Globus pallidus (tissue), 1 donor: ENCODE measurements around the gene SLC22A6.
A peak's percentile ranks its signal among the peaks of the same experiment; 100 is the strongest.

Experiments
- DNase-seq: peaks from one replicate; pipeline ENCODE4 v3.0.0-alpha.2; 2015; ENCODE audit warnings: low spot score

SLC22A6 gene

GRCh38 chr11:62984451-62984991 lies at the start of gene SLC22A6:
Gene SLC22A6 (minus strand): TSS chr11:62984967. CDS start chr11:62984690, 277 bp downstream.
- no peak for DNase-seq

GRCh38 chr11:63032457-63032856 lies 47.7 kb upstream of the SLC22A6 start:
- no peak for DNase-seq

DNA sequence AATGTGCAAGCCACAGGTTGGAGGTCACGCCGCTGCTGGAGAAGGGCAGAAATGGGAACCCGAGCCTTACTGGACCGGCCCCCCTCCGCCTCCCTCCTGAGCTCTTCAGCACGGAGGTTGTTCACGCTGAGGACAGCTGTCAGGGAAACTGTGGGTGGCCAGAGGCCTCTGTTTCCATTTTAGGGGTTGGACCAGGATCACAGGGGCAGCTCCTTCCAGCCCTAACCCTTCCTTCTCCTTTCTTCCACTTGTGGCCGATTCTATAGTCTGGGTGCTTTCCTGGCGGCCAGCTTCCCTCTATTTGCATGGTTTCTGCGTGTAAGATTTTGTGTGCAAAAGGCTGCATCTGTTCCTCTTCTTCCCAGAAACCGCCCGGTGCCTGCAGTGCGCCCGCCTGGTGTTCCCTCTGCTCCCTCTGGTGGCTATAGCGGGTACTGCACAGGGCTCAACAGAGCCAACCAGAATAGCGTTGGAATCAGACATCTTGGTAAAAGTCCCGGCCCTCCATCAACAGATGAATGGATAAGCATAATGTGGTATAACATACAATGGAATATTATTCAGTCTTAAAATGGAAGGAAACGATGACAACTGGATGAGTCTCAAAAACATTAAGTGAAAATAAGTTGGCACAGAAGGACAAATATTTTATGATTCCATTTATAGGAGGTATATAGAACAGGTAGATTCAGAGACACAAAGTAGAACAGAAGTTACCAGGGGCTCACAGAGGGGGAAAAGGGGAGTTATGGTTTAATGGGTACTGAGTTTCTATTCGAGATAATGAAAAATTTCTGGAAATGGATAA lies 39.3 kb upstream of the SLC22A6 start:
- DNase-seq, result peak; percentile 74

DNA sequence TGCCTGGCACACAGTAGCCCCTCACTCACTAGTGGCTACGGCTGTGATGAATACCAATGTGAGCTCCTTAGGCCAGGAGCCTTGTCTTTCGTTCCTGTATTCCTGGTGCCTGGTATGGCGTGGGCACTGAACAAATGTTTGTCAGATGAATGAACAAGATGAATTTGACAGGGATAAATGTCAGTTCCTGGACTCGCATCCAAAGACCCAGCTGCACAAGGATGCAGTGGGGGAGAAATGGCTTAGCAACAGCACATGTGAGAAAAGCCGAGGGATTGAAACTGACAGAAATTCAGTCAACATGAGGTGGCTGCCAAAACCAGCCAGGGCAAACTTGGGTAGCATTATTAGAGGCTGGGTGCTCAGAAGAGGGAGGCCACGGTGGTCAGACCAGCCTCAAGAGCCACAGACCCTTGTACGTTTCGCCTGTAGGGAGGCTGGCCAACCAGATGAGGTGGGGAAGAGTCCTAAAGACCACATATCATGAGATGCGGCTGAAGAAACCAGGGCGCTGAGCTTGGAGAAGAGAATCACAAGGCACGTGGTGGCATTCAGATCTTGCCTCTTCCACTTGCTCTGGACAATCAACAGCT lies 38.6 kb upstream of the SLC22A6 start:
- DNase-seq, result no peak

- DNase-seq, result no peak
These were observed 37.7 kb upstream of the SLC22A6 start for GRCh38 chr11:63022441-63022840.

- DNase-seq, result no peak
These were observed 36.0 kb upstream of the SLC22A6 start for GRCh38 chr11:63020671-63021291.

DNA sequence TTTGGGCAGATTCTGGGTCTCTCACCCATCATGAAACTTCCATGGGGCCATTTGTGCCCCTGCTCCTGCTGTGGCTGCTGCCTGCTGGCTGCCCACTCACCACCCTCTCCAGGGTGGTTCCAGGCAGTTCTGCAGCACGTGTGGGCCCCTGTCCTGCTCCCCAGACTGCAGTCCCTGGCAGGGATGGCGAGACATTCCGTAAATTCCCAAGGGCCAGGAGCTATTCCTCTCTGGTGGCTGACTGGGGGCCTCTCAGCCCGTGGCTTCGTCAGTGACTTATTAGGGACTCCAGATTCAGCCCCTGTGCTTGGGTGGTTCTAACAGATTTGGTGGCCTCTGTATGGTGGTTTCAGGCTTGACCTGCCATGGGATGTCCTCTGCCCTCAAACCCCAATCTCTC lies 34.7 kb upstream of the SLC22A6 start:
- DNase-seq, result no peak

- no peak for DNase-seq
These were observed 32.7 kb upstream of the SLC22A6 start for GRCh38 chr11:63017306-63017974.

- DNase-seq, result no peak
These were observed 30.9 kb upstream of the SLC22A6 start, which contains the start of gene SLC22A8 for GRCh38 chr11:63015521-63016215. Gene SLC22A8 (minus strand): TSS chr11:63015841. CDS start chr11:63014958, 883 bp downstream.

- DNase-seq, result no peak
These were observed 29.8 kb upstream of the SLC22A6 start for GRCh38 chr11:63014408-63015055.

GRCh38 chr11:63012839-63013238 lies 28.1 kb upstream of the SLC22A6 start:
- DNase-seq, result no peak

GRCh38 chr11:63012430-63012829 lies 27.7 kb upstream of the SLC22A6 start:
- DNase-seq, result no peak

DNA sequence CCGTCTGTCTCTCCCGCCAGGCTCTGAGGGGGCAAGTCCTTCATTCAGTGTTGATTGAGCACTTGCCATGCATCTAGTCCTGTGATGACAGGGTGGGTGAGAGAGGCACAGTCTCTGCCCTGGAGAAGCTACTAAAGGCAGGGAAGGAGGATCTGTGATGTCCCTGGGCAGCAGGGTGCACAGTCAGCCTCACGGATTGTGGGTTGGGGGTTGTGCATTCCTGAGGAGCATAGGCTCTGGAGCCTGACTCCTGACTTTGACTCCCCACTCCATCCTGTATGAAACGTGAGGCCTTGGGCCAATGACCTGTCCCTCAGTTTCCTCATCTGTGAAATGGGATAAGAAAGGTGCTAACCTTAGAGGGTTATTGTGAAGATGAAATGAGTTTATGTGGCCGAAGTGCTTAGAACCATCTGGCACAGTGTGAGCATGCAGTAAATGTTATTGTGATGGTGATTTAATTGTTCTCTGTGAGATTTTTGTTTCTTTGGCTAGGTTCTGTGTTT lies 26.2 kb upstream of the SLC22A6 start:
- no peak for DNase-seq

DNA sequence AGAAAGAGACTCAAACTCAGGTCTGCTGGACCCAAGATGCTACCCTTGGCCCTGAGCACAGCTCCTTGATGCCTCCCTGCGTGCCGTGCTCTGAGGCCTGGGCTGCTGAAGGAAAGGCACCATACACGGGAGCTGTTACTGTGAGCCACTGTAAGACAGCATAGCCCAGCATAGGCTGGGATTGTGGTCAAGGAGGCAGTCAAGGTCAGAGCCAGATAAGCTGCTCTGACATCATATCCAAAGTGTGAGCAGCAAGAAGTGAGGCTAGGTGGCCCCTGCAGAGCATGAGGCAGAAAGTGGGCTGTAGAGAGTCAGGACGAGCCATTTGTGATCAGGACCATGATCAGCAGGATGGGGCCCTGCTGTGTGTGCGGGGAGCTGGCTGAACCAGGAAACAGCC lies 23.2 kb upstream of the SLC22A6 start:
- no peak for DNase-seq

DNA sequence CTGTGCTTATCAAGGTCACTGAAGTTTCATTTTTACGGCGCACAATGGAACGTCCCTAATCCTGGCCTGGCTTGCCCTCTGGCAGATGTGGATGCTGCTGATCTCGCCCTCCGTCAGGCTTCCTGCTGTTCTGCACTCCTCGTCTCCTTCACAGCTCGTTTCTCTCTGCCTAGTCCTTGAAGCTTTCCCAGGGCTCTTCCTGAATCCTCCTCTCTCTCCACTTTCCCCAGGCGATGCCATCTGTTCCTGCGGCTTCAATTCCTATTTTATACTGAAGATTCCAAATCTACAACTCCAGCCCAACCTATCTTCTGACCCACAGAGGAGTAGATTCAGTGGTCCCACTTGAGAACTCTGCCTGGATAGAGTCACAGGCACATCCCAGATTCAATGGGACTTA lies 16.7 kb upstream of the SLC22A6 start:
- no peak for DNase-seq

GRCh38 chr11:62999649-63000048 lies 14.9 kb upstream of the SLC22A6 start:
- DNase-seq, result no peak

GRCh38 chr11:62999156-62999555 lies 14.4 kb upstream of the SLC22A6 start:
- no peak for DNase-seq

- DNase-seq, result no peak
These were observed 11.5 kb upstream of the SLC22A6 start for GRCh38 chr11:62996271-62996670.

DNA sequence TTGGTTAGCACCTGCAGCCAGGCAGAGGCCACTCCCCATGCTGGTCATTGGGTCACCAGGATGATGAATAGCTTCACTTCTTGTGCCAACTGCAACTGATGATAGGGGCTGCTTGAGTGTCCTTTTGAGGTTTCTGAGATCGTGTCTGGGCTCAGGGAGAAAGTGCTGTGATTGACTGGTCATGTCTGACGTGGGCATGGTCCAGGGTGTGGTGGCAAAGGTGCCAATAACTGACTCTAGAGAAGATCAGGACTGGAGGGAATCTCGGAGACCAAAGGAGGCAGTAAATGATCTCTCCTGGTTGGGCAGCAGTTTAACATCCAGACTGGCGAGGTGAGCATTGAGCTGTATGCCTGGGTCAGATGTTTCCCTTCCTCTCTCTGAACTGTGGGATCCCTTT lies 10.0 kb upstream of the SLC22A6 start:
- no peak for DNase-seq

DNA sequence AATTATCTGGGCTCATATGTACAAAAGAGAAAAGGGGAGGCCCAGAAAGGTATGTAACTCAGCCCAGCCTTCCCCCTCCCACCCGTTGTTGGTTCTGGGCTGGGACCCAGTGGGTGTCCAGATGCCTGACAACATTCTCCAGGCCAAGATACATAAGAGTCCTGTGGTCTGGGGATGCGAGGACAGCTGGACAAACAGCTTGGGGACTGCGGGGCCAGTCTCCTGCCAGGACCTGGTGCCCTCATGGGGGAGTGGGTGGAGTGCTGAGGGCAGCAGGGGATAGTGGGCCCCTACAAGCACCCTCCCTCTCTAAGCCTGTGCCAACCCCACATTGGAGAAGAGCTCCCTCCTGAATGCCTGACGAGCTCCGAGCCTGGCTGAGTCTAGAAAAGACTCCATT lies 3.5 kb upstream of the SLC22A6 start:
- no peak for DNase-seq
